DLD1 (cell line): ENCODE measurements around the gene DNAJC15.

Experiments used
- in situ Hi-C: cut with HindIII; loops from 2 replicates; pipeline ENCODE4 v1.10.0; 2017; ENCODE audit warnings: low sequenced_read_pairs

The DNAJC15 gene

GRCh38 chr13:43118521-43118920 is 95.1 kb downstream of the DNAJC15 start:
- in situ Hi-C loops = no loop called here

- in situ Hi-C loops = no loop called here
Measured at GRCh38 chr13:43119206-43119605, 95.8 kb downstream of the DNAJC15 start.

- in situ Hi-C loops = no loop called here
Measured at GRCh38 chr13:43122791-43123190, 99.4 kb downstream of the DNAJC15 start.

GRCh38 chr13:43123856-43124255 is 100.5 kb downstream of the DNAJC15 start:
- in situ Hi-C loops = no loop called here

GRCh38 chr13:43124490-43124889 is 101.1 kb downstream of the DNAJC15 start:
- in situ Hi-C loops = no loop called here

GRCh38 chr13:43126420-43126819 is 103.0 kb downstream of the DNAJC15 start:
- in situ Hi-C loops = no loop called here

GRCh38 chr13:43127103-43127798 is 103.9 kb downstream of the DNAJC15 start:
- in situ Hi-C loops = no loop called here

GRCh38 chr13:43127827-43128226 is 104.4 kb downstream of the DNAJC15 start:
- in situ Hi-C loops = no loop called here

- in situ Hi-C loops = no loop called here
Measured at GRCh38 chr13:43128504-43128961, 105.1 kb downstream of the DNAJC15 start.

GRCh38 chr13:43129066-43129465 is 105.7 kb downstream of the DNAJC15 start:
- in situ Hi-C loops = no loop called here

- in situ Hi-C loops = no loop called here
Measured at GRCh38 chr13:43129511-43130110, 106.2 kb downstream of the DNAJC15 start.

- in situ Hi-C loops = no loop called here
Measured at GRCh38 chr13:43132257-43132656, 108.9 kb downstream of the DNAJC15 start.

GRCh38 chr13:43132911-43133310 is 109.5 kb downstream of the DNAJC15 start:
- in situ Hi-C loops = no loop called here

- in situ Hi-C loops = no loop called here
Measured at GRCh38 chr13:43133792-43134191, 110.4 kb downstream of the DNAJC15 start.

- in situ Hi-C loops = no loop called here
Measured at GRCh38 chr13:43134868-43135267, 111.5 kb downstream of the DNAJC15 start.

- in situ Hi-C loops = no loop called here
Measured at GRCh38 chr13:43135516-43135915, 112.1 kb downstream of the DNAJC15 start.

- in situ Hi-C loops = no loop called here
Measured at GRCh38 chr13:43136920-43137575, 113.7 kb downstream of the DNAJC15 start.

- in situ Hi-C loops = no loop called here
Measured at GRCh38 chr13:43139211-43139610, 115.8 kb downstream of the DNAJC15 start.

- in situ Hi-C loops = no loop called here
Measured at GRCh38 chr13:43139921-43140320, 116.5 kb downstream of the DNAJC15 start.

- in situ Hi-C loops = no loop called here
Measured at GRCh38 chr13:43140985-43141384, 117.6 kb downstream of the DNAJC15 start.

- in situ Hi-C loops = no loop called here
Measured at GRCh38 chr13:43141685-43142084, 118.3 kb downstream of the DNAJC15 start.

GRCh38 chr13:43143591-43143990 is 120.2 kb downstream of the DNAJC15 start:
- in situ Hi-C loops = no loop called here
